Astrocyte of the spinal cord (primary cell): ENCODE data around the gene PPIG.

Experiments used
- DNase-seq: peaks from one replicate; pipeline ENCODE4 v3.0.0; 2011; ENCODE audit warnings: low read depth, low spot score
- H3K4me3 ChIP-seq: 2 replicates; pipeline ENCODE4 v1.5.1; 2011; ENCODE audit warnings: low read depth, mild to moderate bottlenecking, low read length, moderate library complexity
- CTCF ChIP-seq: IDR thresholded peaks from 2 replicates; pipeline ENCODE4 v1.5.1; 2012; ENCODE audit warnings: low read depth, mild to moderate bottlenecking, low read length, inconsistent platforms
- in situ Hi-C: cut with HindIII; loops from 2 replicates; pipeline ENCODE4 v1.10.0; 2017; ENCODE audit warnings: low sequenced_read_pairs

The PPIG gene

DNA sequence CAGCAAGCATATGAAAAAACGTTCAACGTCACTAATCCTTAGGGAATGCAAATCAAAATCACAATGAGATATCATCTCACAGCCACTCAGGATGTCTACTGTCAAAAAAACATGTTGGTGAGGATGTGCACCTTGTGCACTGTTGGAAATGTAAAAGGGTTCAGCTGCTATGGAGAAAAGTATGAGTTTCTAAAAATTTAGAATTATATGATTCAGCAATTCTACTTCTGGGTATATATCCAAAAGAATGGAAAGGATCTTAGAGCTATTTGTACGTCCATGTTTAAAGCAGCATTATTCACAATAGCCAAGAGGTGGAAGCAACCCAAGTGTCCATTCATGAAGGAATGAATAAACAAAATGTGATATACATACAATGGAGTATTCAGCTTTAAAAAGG, 60.0 kb downstream of the PPIG start:
- no peak for DNase-seq
- H3K4me3 ChIP-seq = no peak overlapping the region
- TF ChIP-seq CTCF = no peak
- in situ Hi-C loops = no loop called here

- in situ Hi-C loops = no loop called here
- no peak for TF ChIP-seq CTCF
- no peak overlapping the region for H3K4me3 ChIP-seq
- no peak for DNase-seq
Measured at GRCh38 chr2:169647496-169647895, 63.3 kb downstream of the PPIG start.

DNA sequence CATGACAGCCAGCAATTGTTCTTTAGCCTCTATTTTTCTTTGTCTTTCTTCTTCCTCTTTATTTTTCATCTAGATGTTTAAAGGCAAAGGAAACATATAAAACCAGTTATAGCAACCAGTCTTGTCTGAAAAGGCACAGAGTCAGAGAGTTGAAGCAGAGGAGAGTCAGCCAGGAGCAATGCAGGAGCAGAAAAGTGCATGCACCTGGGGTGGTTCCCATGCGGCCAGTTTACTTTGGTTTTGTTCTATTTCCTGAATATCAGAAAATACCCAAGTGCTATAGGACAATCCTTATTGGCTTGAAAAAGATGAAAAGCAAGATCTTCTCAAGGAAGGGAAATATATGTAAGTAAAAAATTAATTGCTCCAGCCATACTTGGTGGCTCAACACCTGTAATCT, 65.1 kb downstream of the PPIG start:
- TF ChIP-seq CTCF = no peak
- H3K4me3 ChIP-seq = no peak overlapping the region
- in situ Hi-C loops = no loop called here
- no peak for DNase-seq

DNA sequence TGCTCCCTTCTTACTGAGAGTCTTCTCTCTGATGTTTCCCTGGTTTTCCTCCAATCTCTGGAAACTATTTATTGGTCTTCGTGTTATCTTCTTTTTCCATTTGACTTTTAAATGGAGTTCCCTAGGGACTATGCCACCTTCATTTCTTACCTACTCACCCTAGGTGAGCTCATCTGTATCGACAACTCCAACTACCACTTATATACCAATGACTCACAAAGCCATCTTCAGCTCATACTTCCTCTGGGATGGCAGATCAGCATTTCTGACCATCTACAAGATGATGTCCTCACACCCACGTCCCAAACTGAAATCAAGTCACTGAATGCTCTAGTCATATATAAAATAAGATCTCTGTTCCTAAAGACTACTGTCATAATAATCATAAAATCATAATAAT, 69.5 kb downstream of the PPIG start:
- H3K4me3 ChIP-seq = no peak overlapping the region
- TF ChIP-seq CTCF = no peak
- in situ Hi-C loops = no loop called here
- no peak for DNase-seq

DNA sequence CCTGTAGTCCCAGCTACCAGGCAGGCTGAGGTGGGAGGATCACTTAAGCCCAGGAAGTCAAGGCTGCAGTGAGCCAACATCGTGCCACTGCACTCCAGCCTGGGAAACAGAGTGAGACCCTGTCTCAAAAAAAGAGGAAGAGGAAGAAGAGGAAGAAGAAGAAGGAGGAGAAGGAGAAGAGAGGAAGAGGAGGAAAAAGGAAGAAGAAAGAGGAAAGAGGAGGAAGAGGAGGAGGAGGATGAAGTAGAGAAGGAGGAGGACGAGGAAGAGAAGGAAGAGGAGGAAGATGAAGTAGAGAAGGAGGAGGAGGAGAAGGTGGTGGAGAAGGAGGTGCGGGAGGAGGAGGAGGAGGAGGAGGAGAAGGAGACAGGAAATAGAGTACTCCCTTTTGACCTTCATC, 72.0 kb downstream of the PPIG start:
- DNase-seq = no peak
- no peak overlapping the region for H3K4me3 ChIP-seq
- TF ChIP-seq CTCF = no peak
- in situ Hi-C loops = no loop called here

DNA sequence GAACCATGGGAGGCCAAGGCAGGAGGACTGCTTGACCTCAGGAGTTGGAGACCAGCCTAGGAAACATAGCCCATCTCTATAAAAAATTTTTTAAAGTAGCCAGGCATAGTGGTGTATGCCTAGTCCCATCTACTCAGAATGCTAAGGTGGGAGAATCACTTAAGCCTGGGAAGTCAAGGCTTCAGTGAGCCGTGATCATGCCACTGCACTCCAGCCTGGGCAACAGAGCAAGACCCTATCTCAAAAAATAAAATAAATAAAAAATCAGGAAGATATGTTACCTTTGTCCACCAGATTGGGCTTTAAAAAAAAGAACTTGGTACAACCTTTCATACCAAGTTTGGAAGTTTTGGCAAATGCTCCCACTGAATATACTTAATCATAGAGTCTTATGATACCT, 74.7 kb downstream of the PPIG start:
- in situ Hi-C loops = no loop called here

More for the DNA sequence above, 74.7 kb downstream of the PPIG start:
- no peak for TF ChIP-seq CTCF
- no peak for DNase-seq
- no peak overlapping the region for H3K4me3 ChIP-seq
